HG03135 (cell line): Measurements from ENCODE around the gene ZNF816.
"Not testable (repeated sequence)": the region's sequence is repeated elsewhere in the genome, so short reads cannot be mapped to it uniquely, and the experiment has no call there.

Experiments used
- ATAC-seq: cut with Tn5 transposase; IDR thresholded peaks from one replicate; pipeline ENCODE4 v1.9.1; 2021; ENCODE audit warnings: mild to moderate bottlenecking, moderate library complexity; ENCODE audit not compliant: unreplicated experiment

Gene ZNF816

DNA sequence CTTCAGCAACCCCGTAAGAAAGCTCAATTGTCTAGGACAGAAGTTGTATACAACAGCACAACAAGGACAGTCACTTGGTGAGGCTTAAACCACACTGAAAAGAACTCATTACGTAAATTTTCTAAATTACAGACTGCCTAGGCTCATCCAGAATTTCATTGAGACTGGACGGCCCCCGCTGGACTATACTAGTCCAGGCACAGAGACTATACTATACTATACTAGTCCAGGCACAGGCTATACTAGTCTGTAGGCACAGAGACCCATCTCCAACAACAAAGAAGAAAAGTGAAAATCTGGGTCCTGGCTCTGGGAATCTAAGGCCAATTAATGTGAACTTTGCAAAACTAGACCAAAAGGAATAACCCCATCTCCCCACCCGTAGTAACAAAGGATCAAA, 700 bp downstream of the ZNF816 start:
- ATAC-seq: no peak

DNA sequence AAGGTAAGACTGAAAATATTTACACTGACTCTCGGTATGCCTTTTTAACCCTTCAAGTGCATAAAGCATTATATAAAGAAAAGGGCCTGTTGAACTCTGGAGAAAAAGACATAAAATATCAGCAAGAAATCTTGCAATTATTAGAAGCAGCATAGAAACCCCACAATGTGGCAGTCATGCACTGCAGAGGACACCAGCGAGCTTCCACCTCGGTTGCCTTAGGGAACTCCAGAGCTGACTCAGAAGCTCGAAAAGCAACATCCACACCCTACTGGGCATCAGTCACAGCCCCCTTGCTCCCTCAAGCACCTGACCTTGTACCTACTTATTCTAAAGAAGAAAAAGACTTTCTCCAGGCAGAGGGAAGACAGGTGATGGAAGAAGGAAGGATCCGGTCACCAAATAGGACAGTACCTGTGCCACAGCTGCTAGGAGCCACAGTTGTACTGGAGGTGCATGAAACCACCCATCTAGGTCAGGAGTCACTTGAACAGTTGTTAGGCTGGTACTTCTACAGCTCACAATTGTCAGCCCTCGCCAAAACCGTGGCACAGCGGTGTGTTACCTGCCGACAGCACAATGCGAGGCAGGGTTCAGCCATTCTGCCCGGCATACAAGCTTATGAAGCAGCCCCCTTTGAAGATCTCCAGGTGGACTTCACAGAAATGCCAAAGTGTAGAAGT, 2.9 kb downstream of the ZNF816 start:
- ATAC-seq: no peak

DNA sequence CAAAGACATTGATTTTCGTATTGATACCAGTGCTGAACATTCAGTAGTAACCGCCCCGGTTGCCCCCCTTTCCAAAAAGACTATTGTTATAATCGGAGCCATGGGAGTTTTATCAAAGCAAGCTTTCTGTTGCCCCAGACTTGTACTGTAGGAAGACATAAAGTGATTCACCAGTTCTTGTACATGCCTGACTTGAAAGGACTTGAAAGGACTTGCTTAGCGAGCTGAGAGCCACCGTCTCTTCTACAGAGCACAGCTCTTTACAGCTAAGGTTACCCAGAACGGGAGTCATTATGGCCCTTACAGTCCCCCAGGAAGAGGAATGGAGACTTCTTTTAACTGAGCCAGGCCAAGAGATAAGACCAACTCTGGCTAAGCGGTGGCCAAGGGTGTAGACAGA, 5.1 kb downstream of the ZNF816 start:
- ATAC-seq: no peak

GRCh38 chr19:52956917-52957316, 5.8 kb downstream of the ZNF816 start:
- no peak for ATAC-seq

DNA sequence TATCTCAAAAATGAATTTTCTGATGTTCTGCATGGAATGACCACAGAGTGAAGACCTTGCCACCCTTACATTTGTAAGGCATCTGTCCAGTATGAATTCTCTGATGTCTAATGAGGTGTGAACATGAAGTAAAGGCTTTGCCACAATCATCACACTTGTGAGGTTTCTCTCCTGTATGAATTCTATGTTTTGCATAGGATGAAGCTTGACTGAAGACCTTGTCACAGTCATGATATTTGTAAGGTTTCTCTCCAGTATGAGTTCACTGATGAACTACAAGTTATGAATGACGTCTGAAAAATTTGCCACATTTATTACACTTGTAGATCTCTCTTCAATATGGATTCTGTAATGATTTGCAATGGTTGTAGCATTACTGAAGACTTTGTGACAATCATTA, 13.3 kb downstream of the ZNF816 start:
- no peak for ATAC-seq

- ATAC-seq: no peak
Observed at GRCh38 chr19:52948025-52948770, 14.5 kb downstream of the ZNF816 start.

DNA sequence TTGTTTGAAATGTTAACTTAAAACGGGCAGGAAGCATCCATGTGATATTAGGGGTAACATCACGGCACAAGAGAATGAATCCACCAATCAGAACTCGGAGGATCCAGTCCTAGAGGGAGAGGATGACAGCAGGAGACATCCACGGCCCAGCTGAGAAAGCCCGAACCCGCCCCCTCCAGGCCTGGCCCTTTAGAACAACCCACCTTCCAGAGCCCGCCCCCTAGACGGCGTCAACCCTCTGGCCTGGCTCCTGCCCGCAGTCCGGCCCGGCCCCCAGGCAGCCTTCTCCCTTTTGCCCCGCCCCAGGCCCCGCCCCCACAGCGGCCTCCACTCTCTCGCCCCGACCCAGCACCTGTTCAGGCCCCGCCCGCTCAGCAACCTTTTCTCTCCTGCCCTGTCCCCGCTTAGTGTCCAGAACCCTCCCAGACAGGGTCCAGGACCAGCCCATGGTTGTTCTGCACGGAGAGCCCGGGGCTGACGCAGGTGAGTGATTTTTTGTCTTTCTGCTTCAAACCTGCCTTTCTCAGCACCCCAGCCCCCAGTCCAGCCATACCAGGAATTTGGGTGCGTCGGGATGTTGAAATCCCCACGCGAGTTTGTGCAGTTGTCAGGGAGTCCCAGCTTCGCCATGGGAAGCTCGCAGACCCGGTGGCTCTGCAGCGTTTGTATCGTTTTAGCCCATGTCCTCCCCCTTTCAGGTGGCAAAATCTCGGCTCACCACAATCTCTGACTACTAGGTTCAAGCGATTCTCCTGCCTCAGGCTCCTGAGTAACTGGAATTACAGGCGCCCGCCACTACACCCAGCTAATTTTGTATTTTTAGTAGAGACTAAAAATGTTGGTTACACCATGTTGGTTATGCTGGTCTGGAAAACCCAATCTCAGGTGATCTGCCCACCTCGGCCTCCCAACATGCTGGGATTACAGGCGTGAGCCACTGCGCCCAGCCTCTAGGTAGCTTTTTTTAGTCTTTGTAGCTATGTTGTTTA, 16.1 kb downstream of the ZNF816 start:
- no peak for ATAC-seq

DNA sequence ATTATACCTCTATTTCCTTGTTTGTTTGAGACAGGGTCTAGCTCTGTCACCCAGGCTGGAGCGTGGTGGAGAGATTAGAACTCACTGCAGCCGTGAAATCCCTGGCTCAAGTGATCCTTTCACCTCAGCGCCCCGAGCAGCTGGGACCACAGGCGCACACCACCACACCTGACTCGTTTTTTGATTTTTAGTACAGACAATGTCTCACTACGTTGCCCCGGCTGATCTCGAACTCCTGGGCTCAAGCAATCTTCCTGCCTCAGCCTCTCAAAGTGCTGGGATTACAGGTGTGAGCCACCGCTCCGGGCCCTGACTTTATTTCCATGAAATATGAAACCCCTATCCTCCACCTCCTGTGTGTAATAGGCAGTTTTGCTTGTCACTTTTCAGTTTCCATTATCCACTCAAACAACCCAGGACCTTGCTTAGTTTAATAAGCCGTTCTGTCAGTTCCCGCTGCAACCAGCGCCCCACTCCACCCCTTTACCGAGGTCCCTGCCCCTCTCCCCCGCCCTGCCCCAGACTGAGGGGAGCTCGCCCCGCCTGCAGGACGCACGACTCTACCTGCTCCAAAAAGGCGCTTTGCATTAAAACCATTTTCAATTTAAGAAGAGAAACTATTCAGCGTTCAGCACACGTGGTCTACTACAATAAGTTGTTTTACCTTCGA, 16.9 kb downstream of the ZNF816 start:
- ATAC-seq: no peak

GRCh38 chr19:52944703-52945493, 17.8 kb downstream of the ZNF816 start:
- ATAC-seq: not testable (repeated sequence)

GRCh38 chr19:52943884-52944643, 18.6 kb downstream of the ZNF816 start:
- no peak for ATAC-seq

GRCh38 chr19:52943134-52943883, 19.4 kb downstream of the ZNF816 start:
- no peak for ATAC-seq

DNA sequence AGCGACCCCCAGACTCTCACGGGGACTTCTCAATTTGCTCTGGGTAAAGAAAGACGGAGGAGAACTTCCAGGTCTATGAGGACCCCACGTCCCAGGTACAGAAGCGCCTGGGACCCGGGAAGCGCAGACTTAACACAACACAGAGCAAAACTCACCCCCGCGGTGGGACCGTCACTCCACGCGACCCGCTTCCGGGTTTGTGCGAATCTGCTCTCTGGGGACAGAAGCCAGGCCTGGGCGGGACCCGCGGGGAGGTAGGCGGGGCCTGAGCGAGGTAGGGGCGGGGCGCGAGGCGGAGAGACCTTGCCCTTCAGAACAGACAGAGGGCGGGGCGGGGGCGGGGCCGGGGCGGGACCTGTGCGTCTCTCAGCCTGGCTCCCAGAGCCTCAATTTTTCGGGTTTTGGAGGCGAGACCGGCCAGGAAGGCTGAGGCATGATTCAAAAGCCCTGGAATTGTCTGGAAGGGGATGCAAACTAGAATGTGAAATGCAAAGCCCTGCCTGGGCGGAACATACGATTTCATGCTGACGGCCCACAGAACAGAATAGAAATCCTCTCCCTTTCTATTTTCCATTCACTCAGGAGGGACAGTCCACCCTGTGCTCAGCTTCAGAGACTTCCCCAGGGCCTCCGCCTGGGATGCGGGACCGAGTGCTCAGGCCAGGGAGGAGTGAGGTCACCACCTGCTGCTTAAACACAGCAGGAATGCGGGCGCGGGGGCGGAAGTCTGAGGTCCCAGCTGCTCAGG, 20.1 kb downstream of the ZNF816 start:
- ATAC-seq: peak; percentile 97

GRCh38 chr19:52941941-52942385, 20.7 kb downstream of the ZNF816 start:
- peak; percentile 23 for ATAC-seq

GRCh38 chr19:52941523-52941922, 21.2 kb downstream of the ZNF816 start:
- not testable (repeated sequence) for ATAC-seq

DNA sequence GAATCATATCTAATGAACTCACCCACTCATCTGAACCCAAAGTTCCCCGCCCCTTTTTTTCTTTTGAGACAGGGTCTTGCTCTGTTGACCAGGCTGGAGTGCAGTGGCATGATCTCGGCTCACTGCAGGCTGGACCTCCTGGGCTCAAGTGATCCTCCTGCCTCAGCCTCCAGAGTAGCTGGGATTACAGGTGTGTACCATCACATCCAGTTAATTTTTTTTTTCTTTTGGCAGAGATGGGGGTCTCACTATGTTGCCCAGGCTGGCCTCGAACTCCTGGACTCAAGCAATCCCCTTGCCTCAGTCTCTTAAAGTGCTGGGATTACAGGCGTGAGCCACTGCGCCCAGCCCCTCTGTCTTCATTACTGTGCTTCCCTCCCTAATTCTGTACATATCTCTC, 21.8 kb downstream of the ZNF816 start:
- ATAC-seq: not testable (repeated sequence)

DNA sequence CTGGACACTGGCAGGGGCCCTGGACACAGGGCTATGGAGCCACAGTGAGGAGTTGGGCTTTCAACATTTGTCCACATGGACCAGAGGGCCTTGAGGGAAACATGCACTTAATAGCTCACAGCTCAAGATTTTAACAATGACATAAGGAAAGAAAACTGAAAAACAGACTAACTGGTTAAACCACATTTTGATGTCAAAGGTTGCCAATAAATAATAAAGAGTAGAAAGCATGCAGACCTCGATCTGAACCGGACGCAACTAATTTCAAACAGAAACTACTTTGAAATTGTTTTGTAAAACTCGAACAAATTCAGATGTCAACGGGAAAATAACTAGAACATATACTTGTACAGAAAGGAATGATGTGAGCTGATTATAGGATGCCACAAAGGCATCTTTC, 23.9 kb downstream of the ZNF816 start:
- no peak for ATAC-seq

DNA sequence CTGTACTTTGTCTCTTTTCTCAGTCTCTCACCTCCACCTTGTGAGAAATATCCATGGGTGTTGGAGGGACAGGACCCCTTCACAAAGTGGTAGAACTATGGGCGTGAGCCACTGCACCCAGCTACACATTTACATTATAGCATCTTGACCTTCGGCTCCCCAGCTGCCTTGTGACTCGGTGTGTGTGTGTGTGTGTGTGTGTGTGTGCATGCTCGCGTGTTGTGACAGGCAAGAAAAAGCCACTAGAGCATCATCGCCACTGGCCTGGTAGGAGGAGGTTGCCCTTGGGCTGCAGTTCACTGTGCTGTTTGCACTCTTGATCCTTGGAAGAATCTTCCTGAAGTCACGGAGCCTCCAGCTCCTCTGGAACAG, 25.7 kb downstream of the ZNF816 start:
- no peak for ATAC-seq
